GM18867 (cell line): ENCODE data around the gene VGF.
"Not testable (repeated sequence)": the region's sequence is repeated elsewhere in the genome, so short reads cannot be mapped to it uniquely, and the experiment has no call there.

Experiments used
- ATAC-seq: cut with Tn5 transposase; IDR thresholded peaks from one replicate; pipeline ENCODE4 v1.9.1; 2021; ENCODE audit warnings: mild to moderate bottlenecking, moderate library complexity; ENCODE audit not compliant: unreplicated experiment

The VGF gene

GRCh38 chr7:101120315-101120714 is 45.1 kb downstream of the VGF start:
- no peak for ATAC-seq

GRCh38 chr7:101119876-101120275 is 45.5 kb downstream of the VGF start:
- ATAC-seq: no peak

DNA sequence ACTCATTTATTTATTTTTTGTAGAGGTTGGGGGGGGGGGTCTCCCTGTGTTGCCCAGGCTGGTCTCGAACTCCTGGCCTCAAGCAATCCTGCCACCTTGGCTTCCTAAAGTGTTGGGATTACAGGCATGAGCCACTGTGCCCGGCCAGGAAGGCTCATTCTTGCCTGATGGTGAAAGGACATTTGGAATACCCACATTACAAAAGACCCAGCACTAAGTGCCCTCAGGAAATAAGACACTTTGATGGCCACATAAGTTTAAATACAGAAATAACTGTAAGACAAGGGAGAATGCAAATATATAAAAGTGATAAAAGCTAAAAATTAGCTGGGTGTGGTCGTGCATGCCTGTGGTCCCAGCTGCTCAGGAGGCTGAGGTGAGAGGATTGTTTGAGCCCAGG is 46.5 kb downstream of the VGF start:
- ATAC-seq: no peak

- no peak for ATAC-seq
These were observed 48.5 kb downstream of the VGF start for GRCh38 chr7:101116898-101117297.

DNA sequence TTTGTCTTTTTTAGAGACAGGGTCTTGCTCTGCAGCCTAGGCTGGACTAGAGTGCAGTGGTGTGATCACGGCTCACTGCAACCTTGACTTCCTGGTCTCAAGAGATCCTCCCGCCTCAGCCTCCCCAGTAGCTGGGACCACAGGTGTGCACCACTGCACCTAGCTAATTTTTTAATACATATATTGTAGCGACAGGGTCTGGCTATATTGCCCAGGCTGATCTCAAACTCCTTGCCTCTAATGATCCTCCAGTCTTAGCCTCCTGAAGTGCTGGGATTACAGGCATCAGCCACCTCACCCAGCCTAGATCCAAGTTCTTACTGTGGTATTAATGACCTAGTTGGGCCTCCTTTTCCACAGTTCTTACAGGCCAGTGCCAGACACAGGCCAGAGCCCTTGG is 50.2 kb downstream of the VGF start:
- no peak for ATAC-seq

DNA sequence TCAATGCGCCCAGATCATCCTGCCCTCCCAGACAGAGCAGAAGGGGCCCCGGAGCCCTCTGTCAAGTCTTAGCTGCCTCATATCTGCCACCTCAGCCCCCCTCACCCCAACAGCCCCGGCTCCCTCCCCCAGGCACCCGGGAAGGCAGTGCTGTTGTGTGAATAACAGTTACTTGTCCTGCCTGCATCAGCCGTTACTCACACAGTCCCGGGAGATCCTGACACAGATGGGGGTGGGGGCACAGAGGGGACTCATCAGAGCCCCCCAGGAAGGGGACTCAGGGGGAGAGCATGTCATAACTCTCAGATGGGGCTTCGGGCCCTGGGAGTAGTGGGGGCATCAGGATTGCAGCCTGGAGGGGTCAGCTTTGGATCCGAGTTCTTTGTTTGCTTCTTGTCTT is 50.9 kb downstream of the VGF start:
- ATAC-seq: no peak

DNA sequence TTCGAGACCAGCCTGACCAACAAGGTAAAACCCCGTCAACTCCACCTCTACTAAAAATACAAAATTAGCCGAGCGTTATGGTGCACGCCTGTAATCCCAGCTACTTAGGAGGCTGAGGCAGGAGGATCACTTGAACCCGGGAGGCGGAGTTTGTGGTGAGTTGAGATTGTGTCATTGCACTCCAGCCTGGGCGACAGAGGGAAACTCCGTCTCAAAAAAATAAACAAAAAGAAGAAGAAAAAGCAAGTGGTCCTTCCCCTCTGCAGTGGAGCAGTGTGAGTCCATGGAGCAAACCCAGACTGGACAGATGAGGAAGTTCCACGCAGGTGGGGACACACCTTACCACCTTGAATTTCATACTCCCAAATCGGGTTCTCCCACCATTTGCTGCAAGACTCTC is 51.5 kb downstream of the VGF start:
- no peak for ATAC-seq

DNA sequence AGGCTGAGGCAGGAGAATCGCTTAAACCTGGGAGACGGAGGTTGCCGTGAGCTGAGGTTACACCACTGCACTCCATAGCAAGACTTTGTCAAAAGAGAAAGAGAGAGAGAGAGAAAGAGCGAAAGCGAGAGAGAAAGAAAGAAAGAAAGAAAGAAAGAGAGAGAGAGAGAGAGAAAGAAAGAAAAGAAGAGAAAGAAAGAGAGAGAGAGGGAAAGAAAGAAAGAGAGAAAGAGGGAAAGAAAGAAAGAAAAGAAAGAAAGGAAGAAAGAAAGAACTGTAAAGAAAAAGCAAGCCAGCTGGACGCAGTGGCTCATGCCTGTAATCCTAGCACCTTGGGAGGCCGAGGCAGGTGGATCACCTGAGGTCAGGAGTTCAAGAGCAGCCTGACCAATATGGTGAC is 52.2 kb downstream of the VGF start:
- not testable (repeated sequence) for ATAC-seq
